ENCODE measurements around the gene ENDOG.
"Not testable (repeated sequence)": the region's sequence is repeated elsewhere in the genome, so short reads cannot be mapped to it uniquely, and the experiment has no call there.

Gene ENDOG

DNA sequence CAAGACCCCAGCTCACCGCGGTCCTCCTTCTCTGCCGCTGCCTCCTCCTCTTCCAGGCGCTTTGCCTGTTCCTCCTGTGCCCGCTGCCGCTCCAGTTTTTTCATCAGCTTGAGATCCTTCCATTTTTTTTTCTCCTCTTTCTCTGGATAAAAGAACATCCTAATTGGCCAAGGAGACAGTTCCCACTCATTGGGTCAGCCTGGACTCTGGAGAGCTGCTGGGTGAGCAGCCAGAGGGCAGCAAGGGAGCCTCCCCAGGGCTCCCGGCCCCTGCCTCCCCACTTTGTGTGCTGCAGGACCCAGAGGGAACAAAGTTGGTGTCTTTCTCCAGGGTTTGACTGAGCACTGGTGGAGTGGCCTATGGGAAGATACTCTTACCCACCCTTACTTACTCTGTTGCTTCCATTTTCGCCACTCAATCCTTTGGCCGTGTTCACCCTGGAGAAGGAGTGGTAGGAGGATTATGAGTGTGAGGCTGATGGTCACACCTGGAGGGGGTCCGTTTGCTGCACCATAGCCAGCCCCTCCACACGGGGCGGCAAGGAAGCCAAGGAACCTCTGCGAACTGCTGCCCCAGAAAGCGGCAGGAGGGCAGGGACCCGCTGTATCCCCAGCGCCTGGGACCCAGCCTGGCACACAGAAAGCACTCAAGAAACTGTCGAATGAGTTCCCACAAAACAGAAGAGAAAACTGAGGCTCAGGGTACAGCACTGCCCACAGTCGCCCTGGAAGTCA is 10.6 kb downstream of the ENDOG start:
- no peak for DNase-seq (ENCODE audit: low read depth in 2 of 2)

- DNase-seq (ENCODE audit: low read depth in 2 of 2), result peak; percentile 91 to 92
Observed at GRCh38 chr9:128829477-128830251, 11.4 kb downstream of the ENDOG start, which contains the start of gene SPOUT1. Gene SPOUT1, minus strand, starts transcription at chr9:128829794. Its CDS starts 14 bp downstream, at chr9:128829780.

DNA sequence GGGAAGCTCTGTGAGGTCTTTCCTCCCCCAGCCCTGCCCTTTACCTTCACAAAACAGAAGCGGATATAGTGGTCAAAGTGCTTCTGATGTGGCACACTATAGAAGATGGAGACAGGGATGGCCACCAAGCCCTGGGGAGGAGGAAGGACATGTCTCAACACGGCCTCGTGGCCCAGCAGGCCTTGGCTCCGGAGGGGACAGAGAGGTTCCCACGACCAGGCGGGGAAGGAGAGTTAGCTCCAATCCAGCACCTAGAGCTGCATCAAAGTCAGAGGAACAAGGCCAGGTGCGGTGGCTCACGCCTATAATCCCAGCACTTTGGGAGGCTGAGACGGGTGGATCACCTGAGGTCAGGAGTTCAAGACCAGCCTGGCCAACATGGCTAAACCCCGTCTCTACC is 15.4 kb downstream of the ENDOG start:
- no peak for DNase-seq (ENCODE audit: low read depth in 2 of 2)

- DNase-seq (ENCODE audit: low read depth in 2 of 2), result no peak
Observed at GRCh38 chr9:128835246-128836210, 17.2 kb downstream of the ENDOG start.

- no peak for DNase-seq (ENCODE audit: low read depth in 2 of 2)
Observed at GRCh38 chr9:128836509-128837145, 18.3 kb downstream of the ENDOG start.

DNA sequence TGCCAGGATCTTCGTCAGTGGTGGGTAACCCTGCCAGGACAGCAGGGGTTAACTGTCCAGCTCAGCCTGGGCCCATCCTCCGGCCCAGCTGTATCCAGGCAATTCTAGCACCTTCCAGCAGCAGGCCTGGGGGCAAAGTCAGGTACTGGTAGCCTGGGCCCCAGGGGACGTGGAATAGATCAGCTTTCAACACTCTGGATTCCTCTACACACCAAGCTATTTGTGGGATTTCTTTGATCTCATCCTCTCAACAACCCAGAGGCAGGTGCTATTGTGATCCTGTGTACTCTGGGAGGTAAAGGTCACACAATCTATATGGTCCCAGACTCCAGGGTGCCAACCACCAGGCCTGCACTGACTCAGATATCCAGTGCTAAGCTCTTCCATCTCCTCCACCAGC is 20.0 kb downstream of the ENDOG start:
- no peak for DNase-seq (ENCODE audit: low read depth in 2 of 2)

GRCh38 chr9:128840524-128840923 is 22.2 kb downstream of the ENDOG start:
- no peak for DNase-seq (ENCODE audit: low read depth in 2 of 2)

GRCh38 chr9:128841694-128842492 is 23.6 kb downstream of the ENDOG start:
- DNase-seq (ENCODE audit: low read depth in 2 of 2), result no peak

- not testable (repeated sequence) for DNase-seq (ENCODE audit: low read depth in 2 of 2)
Observed at GRCh38 chr9:128843171-128843570, 24.9 kb downstream of the ENDOG start.

DNA sequence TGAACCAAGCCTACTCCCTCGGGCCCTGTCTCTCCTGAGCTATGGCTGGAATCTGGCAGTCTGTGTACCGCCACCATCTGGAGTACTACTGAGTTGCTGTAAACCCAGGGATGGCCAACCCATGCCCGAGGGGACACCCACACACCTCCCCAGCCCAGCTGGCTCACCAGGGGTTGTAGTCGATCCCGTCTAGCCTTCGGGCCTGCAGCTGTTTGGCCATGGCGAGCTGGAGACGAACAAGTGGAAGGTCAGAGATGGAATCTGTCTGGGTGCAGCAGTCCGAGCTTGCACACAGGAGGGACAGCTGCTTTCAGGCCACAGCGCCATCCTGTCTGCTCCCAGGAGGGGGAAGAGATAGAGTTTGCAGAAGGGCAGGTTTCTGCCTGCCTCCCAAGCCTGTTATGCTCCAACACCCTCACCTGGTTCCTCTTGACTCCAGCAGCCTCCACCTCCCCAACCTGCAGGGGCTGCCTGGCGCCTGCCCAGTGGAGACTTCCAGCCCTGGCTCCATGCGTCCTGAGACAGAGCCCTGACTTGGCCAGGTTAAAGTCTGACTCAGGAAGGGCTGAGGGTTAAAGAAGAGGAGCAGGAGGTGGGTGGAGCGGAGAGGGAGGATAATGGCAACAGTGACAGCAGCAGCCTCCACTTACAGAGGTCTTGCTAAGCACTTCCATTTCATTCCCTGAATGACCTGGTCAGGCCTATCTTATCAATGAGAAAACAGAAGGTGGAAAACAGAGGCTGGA is 27.1 kb downstream of the ENDOG start:
- DNase-seq (ENCODE audit: low read depth in 2 of 2), result no peak

- DNase-seq (ENCODE audit: low read depth in 2 of 2), result no peak
Observed at GRCh38 chr9:128846680-128847030, 28.4 kb downstream of the ENDOG start.

DNA sequence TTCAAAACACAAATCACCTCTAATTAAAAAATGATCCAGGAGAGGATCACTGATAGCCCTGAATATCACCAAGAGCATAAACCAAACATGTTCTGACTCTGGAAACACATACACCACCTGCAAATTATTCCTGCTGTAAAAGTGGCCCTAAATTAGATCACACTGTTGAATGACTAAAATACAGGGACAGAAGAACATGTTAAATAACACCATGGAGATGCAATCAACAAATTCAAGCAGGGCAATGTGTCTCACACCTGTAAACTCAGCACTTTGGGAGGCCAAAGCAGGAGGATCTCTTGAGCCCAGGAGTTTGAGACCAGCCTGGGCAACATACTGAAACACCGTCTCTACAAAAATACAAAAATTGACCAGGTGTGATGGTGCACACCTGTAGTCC is 29.5 kb downstream of the ENDOG start:
- no peak for DNase-seq (ENCODE audit: low read depth in 2 of 2)

GRCh38 chr9:128851024-128851423 is 32.7 kb downstream of the ENDOG start:
- not testable (repeated sequence) for DNase-seq (ENCODE audit: low read depth in 2 of 2)

DNA sequence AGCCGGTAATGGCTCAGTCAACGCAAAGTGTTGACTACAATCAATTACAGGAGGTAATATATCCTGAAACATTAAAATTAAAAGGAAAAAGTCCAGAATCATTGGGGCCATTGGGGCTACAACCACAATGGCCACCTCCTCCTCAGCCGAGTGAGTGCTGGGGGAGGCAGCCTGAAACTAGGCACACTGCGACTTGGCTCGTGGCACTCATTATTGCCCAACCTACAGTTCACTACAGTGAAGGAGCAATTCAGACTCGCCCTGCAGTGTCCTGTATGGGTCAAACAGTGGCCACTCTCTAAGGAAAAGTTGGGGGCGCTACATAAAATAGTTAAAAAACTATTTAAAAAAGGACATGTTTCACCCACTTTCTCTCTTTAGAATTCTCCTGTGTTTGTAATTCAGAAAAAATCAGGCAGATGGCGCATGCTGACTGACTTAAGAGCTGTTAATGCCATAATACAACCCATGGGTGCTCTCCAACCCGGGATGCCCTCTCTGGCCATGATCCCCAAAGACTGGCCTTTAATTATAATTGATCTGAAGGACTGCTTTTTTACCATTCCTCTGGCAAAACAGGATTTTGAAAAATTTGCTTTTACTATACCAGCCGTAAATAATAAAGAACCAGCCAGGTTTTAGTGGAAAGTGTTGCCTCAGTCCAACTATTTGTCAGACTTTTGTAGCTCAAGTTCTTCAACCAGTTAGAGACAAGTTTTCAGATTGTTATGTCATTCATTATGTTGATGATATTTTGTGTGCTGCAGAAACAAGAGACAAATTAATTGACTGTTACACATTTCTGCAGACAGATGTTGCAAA is 33.7 kb downstream of the ENDOG start:
- not testable (repeated sequence) for DNase-seq (ENCODE audit: low read depth in 2 of 2)

DNA sequence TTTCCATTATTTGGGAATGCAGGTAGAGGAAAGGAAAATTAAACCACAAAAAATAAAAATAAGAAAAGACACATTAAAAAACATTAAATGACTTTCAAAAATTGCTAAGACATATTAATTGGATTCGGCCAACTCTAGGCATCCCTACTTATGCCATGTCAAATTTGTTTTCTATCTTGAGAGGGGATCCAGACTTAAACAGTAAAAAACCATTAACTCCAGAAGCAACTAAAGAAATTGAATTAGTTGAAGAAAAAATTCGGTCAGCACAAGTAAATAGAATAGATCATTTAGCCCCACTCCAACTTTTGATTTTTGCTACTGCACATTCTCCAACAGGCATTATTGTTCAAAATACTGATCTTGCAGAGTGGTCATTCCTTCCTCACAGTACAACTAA is 34.3 kb downstream of the ENDOG start:
- not testable (repeated sequence) for DNase-seq (ENCODE audit: low read depth in 2 of 2)

DNA sequence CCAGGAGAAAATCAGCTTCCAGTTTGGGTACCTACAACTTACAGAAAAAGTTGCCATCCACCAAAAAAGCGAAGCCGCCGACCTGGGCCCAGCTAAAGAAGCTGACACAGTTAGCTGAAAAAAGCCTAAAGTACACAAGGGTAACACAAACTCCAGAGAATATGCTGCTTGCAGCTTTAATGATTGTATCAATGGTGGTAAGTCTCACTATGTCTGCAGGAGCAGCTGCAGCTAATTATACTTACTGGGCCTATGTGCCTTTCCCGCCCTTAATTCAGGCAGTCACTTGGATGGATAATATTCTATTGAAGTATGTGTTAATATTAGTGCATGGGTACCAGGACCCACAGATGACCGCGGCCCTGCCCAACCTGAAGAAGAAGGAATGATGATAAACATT is 36.2 kb downstream of the ENDOG start:
- not testable (repeated sequence) for DNase-seq (ENCODE audit: low read depth in 2 of 2)

DNA sequence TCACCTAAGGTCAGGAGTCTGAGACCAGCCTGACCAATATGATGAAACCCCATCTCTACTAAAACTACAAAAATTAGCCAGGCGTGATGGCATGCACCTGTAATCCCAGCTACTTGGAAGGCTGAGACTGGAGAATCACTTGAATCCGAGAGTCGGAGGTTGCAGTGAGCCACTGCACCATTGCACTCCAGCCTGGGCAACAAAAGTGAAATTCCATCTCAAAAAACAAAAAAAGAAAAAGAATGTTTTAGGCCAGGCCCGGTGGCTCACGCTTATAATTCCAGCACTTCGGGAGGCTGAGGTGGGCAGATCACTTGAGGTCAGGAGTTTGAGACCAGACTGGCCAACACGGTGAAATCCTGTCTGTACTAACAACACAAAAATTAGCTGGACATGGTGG is 40.2 kb downstream of the ENDOG start:
- not testable (repeated sequence) for DNase-seq (ENCODE audit: low read depth in 2 of 2)

- no peak for DNase-seq (ENCODE audit: low read depth in 2 of 2)
Observed at GRCh38 chr9:128860937-128861336, 42.6 kb downstream of the ENDOG start.

GRCh38 chr9:128861501-128861900 is 43.2 kb downstream of the ENDOG start:
- no peak for DNase-seq (ENCODE audit: low read depth in 2 of 2)

Data from stimulated activated CD8-positive, alpha-beta memory T cell treated with anti-CD3 and anti-CD28 coated beads, Interleukin-15, amount 100 ng/mL, for 48 hours (primary cell).